ENCODE measurements around the gene ATAD1.
"Not testable (repeated sequence)": the region's sequence is repeated elsewhere in the genome, so short reads cannot be mapped to it uniquely, and the experiment has no call there.

Gene ATAD1

DNA sequence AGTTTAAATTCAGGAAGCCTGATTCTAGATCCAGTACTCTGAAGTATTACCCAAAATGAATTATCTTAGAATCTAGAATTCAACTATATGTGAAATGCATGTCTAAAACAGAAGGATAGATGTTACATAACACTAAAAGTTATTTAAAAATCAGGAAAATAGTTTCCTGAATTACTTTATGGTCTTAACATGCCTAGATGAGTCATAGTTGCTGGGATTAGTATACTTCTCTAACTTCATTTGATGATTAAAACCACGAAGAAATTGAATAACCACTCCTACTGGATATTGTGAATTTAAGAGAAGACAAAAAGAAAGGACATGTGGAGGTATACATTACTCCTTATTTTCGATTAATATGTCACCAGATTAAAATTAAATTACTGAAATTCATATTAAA lies 65.5 kb downstream of the ATAD1 start:
- DNase-seq = no peak

DNA sequence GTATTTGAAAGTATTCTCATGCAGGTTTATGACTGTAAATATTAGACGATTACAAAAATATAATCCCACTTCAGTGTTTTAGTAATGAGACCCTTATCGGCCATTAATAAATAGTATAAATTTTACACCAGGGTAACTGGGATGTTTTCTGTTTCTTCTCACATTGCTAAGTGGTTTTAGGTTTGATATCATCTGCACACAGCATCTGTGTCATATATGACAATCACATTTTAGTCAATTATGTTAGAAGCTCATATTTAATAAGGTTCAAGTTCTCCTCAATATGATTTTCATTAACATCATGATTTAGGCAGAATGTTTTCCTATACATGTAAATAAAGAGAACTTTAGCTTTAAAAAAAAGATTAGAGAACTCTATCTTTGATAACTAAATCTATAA lies 66.8 kb downstream of the ATAD1 start:
- DNase-seq = no peak

DNA sequence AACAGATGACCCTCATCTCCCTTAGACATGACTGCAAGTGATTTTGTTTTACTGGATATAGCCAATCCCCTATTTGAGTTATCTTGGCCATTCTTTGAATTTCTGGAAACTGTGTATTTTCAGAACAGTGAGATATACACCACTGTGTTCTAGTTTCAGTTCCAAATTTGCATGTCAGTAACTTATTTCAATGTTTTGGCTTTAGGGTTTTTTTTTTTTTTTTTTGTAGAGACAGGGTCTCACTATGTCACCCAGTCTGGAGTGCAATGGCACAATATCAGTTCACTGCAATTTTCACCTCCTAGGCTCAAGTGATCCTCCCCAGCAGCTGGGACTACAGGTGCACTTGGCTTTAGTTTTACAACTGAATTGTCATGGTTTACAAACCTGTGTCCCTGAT lies 67.2 kb downstream of the ATAD1 start:
- no peak for DNase-seq

DNA sequence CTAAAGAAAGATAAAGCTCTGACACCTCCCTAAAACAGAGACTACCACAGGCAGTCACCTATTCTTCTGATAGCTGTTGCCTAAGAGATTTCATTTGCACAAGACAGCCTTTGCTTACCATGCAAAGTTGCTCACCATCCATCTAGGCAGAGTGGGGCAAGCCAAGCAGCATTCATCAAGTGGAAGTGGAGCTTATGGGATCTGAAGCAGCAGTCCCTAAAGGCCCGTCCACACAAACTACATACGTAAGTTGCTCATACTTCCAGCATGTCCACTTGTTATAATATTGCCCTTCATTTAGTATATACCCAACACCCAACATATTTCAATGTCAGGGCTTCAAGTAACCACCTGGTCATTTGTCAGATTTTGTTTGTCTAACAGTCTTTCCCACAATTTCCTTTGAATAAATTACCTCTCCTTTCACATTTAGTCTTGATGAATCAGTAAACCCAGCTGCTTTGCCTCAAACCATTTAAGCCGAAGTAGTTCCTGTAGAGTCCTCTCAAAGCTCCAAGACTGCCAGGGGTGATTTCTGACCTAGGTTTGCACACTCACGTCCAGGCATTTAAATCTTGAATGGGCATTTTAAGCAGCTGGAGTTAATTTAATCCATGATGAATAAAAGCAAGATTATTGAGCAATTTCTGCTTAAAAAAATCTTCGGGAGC lies 67.9 kb downstream of the ATAD1 start:
- DNase-seq = no peak

DNA sequence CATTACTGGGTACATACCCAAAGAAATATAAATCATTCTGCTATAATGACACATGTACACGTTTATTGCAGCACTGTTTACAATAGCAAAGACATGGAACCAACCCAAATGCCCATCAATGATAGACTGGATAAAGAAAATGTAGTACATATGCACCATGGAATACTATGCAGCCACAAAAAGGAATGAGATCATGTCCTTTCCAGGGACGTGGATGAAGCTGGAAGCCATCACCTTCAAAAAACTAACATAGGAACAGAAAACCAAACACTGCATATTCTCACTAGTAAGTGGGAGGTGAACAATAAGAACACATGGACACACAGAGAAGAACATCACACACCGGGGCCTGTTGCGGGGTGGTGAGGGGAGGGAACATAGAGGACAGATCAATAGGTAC lies 69.8 kb downstream of the ATAD1 start:
- not testable (repeated sequence) for DNase-seq

DNA sequence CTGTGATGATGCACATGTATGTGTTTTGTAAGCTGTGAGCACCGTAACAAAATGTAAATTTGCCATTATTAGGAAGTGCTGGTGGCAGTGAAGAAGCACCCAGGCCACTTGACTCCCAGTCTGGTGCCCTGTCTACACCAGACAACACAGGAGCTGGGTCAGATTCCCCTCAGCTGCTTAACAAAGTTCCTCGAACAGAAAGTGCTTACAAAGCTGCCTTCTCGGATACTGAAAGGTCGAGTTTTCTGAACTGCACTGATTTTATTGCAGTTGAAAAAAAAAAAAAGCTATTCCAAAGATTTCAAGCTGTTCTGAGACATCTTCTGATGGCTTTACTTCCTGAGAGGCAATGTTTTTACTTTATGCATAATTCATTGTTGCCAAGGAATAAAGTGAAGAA lies 71.1 kb downstream of the ATAD1 start:
- DNase-seq = no peak

DNA sequence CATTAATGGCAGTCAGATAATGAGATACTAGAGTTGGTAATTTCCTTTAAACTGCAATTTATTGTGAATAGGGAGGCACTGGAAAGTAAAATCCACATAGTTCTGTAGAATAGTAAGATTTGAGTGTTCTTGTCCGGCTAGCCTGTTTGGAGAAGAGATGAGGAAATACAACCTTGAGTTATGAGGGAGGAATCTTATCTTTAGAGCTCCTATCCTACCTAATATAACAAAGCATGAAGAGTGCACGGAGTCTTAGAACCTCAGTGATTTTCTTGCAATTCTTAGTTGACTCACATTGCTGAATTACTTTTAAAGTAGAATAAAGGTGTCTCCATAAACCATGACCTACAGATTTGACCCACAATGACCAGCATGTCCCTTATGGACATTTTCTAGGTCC lies 73.4 kb downstream of the ATAD1 start:
- DNase-seq = no peak

DNA sequence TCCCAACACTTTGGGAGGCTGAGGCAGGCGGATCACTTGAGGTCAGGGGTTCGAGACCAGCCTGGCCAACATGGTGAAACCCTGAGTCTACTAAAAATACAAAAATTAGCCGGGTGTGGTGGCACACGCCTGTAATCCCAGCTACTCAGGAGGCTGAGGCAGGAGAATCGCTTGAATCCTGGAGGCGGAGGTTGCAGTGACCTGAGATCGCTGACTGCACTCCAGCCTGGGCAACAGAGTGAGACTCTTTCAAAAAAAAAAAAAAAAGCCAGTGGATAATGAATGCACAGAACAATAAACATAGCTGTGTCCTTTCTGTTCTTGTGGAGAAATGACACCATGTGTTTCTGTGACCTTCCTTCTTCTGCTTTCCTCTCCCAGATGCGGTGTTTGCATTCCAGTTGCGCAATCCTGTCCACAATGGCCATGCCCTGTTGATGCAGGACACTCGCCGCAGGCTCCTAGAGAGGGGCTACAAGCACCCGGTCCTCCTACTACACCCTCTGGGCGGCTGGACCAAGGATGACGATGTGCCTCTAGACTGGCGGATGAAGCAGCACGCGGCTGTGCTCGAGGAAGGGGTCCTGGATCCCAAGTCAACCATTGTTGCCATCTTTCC lies 74.9 kb downstream of the ATAD1 start:
- not testable (repeated sequence) for DNase-seq

DNA sequence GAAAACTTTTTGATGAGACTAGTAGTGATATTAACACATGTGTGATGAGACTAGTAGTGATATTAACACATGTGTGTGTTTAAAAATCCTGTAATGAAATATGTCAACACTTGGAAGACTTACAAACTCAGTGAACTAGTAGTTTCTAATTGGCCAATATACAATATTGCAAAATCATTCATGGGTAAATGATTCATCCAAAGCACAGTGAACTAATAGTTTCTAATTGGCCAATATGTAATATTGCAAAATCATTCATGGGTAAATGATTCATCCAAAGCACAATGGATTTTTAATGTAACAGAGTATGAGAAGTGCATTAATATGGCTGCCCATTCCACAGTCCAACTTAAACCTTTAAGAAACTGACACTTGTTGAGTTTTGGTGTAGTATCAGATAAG lies 77.8 kb downstream of the ATAD1 start:
- DNase-seq = no peak

DNA sequence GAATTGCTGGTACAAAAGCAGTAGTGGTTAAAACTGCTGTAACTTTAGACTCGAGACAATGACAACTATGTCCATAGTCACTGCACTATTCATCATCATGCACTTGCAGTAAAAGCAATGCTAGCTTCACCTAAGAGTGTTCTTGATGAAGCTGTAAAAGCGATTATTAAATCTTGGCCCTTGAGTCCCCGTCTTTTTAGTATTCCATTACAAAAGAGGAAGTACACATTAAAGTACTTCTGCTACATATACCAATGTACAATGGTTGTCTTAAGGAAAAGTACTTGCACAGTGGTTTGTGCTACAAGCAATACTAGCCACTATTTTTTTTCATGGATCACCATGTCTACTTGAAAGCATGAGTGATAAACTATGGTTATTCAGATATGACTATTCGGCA lies 78.3 kb downstream of the ATAD1 start:
- DNase-seq = no peak

DNA sequence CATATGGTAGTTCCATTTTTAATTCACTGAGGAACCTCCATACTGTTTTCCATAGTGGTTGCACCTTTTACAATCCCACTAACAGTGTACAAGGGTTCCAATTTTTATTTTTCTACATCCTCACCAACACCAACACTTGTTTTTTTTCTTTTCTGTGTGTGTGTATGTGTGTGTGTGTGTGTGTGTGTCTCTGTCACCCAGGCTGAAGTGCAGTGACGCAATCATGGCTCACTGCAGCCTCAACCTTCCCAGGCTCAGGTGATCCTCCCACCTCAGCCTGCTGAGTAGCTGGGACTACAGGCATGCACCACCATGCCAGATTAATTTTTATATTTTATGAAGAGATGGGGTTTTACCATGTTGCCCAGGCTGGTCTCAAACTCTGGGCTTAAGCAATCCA lies 79.8 kb downstream of the ATAD1 start:
- DNase-seq = not testable (repeated sequence)

DNA sequence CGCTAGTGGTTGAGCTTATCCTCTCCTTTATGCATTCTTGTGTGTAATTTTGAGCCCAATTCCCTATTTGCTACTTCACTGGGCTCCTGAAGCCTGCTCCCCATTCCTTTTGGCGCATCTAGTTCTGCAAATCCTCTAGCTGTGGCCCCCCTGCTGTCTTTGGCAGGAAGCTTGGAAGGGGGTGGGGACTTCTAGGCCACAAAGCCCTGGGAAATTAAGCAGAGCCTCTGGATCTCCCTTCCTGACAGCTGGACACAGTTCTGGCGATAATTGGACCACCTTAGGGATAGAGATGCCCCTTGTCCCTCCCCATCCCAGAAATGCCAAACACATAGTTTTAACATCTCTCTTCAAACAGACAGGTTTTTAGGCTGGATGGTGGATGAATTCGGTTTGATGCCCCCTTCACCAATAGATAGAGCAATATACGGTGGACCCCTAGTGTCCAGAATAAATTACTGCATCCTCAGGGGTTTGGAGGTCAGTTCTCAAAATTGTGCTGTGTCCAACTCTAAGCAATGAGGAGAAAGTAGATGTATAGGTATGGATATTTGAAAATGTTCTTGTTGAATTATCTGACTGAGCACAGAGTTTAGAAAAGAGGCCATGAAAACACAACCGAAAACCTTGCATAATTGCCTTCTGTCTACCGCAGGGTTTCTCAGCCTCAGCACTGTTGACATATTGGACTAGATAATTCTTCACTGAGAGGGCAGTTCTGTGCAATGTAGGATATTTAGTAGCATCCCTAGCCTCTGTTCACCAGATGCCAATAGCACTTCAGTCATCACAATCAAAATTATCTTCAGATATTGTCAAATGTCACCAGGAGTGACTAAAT lies 82.8 kb downstream of the ATAD1 start:
- DNase-seq = no peak

DNA sequence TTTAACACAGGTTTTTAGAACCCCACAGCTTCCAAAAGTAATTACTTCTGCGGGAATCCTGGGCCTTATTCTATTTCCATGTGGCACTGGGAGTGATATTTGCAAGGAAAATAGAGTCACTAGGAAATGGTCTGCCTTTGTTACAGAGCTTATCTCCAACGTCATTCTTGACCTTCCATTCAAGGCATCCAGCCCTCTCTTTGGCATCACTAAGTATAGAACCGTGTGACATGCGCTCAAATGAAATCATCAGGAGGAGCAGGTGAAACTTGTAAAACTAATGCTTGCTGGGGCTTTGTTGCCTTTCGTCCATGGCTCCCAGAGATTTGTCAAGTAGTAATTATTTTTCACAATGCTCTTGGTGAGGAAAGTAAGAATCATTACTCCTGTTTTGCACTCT lies 84.9 kb downstream of the ATAD1 start:
- no peak for DNase-seq

DNA sequence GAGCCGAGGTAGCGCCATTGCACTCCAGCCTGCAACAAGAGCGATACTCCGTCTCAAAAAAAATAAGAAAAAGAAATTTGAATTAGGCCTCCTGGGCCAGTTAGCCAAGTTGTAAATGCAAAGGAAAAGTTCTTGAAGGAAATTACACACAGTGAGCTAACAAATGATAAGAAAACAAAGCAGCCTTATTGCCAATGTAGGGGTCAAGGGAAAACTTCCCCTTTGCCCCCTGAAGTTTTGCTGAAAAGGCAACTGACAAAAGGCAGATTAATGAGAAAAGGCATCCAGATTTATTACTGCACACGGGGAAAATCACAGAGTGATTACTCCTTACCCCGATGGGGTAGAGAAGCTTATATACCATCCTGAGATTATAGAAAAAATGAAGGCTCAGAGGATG lies 88.1 kb downstream of the ATAD1 start:
- no peak for DNase-seq

DNA sequence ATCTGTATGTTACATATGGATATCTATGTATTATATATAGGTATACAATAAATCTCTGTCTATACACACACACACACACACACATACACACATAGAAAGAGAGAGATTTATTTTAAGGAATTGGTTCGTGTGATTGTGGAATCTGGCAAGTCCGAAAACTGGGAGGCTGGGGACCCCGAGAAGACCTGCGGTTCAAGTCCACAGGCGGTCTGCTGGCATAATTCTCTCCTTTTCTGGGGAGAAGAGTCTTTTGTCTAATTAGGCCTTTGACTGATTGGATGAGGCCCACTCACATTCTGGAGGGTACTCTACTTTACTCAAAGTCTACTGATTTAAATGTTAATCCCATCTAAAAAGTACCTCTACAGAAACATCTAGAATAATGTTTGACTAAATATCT lies 93.2 kb downstream of the ATAD1 start:
- no peak for DNase-seq

DNA sequence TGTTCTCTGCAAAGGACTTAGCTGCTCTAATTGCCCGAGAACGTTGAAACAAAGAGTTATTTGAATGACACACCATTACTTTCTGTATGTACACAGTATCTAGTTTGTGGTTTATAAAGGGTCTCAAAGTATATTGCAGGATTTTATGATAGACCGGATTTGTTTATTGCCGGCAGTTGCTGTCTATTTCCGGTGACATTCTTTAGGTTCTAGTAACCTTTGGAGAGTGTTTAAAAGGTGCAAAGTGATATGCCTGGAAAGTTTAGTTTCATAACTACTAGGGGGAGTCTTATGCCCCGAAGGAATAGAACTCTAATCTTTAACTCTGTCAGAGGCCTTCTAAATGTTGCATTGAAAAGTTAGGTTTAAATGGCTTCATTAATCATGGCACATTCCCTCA lies 94.5 kb downstream of the ATAD1 start:
- DNase-seq = no peak

DNA sequence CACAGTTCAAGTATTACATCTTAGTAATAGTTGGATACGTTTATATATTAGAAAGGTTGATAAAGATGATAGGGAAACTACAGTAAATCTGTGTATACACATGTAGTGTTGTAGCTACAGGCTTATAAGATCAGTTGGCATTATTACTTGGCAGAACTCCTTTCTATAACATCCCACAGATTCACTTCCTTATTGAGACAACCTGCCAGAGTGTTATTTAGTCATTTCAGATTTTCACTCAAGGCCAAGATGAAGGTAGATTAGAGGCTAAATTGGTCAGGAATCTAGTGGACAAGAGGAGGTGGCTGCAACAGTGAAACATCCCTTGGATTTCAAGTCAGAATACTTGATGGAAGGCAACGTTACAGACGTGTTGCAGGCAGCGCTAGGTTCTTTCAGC lies 95.3 kb downstream of the ATAD1 start:
- no peak for DNase-seq

DNA sequence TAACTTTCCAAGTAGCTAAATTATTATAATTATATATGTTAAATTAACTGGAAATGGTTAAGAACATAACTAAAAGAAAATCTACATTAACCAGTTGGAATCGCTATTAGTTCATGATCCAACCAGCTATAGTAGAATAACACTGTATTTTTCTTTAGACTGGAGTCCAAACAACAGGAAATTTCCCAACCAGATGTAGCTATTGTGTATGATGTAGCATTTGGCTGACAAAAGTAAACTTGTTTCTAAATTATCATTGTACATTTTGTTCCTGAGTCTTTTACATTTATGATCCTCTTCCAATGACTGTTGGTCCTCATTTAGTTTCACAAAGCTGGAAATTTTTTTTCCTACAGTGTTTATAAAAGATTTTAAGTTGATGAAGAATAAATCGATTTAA lies 96.2 kb downstream of the ATAD1 start:
- DNase-seq = no peak

DNA sequence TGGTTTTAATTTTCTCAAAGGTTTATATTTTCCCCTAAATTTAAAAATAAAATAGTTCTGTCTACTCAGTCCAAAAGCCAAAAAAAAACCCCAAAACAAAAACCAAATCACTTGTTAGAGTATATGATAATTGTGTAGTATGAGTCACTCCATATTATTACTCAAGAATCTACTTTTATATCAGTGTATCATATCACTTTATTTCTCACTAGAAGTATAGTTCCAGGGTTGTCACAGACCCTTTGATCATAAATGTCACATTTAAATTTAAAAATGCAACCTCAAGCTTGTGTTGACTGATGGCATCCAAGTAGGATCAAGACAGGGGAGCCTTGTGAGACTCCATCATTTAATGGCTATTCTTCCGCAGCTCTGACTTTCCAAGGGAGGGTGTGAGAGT lies 97.4 kb downstream of the ATAD1 start:
- no peak for DNase-seq

DNA sequence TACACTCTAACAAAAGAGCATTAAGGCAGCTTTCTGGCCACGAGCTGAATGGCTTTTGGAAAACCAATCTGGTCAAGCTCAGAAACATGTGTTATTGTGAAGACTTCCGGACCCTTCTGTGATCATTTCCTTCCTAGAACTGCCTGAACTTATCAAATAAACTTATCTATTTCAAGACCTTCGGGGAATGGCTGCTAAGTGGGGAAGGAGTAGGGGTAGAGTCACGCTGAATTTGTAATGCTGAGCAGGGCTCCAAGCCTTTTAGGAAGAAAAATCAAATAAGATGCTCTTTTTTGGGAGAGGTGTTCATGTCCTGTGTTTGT lies 101.7 kb downstream of the ATAD1 start:
- no peak for DNase-seq

DNA sequence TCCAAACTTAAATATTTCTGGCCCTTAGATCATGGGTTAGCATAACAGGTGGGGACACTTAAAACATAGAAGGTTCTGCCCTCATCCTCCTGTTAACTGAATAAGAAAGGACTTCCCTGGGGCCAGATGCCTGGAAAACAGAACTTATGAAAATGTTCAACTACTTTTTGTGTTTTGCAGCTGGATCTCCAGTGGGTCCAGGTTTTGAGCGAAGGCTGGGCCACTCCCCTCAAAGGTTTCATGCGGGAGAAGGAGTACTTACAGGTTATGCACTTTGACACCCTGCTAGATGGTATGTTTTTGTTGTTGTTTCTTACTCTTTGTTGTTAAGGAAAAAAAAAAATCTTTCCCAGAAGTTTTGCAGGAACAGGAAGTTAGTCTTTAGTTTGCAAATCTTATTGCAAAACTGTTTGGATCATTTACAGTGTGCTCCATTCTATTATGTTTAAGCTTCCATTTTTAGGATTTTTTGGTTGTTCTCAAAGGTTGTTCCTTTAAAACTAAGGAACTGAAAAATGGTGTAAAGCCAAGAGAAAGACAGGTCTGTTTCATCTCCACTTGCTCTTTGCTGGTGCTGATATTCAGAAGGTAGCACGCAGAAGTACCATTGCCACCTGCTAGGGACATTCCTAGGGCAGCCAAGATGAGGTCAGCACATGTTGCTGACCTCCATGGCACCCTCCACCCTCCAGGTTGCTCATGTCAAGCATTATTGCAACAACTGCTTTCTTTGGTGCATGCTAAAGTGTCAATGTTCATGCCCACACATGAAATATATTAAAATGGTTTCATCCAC lies 102.3 kb downstream of the ATAD1 start:
- no peak for DNase-seq

DNA sequence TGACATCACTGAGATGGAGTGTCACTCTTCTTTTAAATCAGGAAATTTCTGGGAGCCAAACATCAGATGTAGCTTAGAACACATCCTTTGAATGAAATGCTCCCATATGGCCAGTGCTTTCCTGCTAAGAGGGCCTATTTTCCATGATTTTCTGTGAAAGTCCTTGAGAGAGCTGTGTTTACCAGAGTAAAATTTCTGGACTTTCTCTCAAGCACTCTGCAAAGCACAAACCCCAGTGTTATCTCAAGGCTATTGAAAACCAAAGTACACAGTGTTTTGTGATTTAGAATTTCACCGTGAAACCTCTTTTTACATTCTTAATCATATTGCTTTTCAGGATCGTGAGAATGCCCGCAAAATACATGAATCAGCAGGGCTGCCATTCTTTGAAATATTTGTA lies 104.3 kb downstream of the ATAD1 start:
- no peak for DNase-seq

DNA sequence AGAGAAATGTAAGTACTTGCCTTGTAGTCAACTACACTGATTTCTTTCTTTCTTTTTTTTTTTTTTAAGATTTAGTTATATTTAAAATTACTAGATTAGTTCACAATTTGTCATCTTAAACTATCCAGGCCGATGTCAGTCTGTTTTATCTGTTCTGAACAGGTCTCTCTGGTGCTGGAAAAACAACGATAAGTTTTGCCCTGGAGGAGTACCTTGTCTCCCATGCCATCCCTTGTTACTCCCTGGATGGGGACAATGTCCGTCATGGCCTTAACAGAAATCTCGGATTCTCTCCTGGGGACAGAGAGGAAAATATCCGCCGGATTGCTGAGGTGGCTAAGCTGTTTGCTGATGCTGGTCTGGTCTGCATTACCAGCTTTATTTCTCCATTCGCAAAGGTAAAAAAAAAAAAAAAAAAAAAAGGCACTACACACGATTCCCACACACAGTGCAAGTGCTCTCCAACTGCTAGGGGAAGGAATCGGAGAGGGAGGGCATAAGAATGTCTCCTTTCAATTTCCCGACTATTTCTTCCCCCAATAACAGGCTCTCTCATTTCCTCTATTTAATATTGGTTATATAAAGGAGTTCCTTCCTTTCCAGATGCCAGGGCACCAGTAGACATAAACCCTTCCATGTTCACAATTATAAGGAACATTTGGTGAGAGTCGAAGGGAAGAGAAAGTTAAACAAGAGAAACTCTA lies 105.0 kb downstream of the ATAD1 start:
- no peak for DNase-seq
